Osteocyte (in vitro differentiated cells): Measurements from ENCODE around the gene SGPL1. TPM values are rescaled to one million over a fixed set of nuclear protein-coding genes. Genes with fewer than 3 reads are reported as not detected.

Experiments
- DNase-seq: peaks from one replicate; pipeline ENCODE4 v3.0.0; 2021; ENCODE audit warnings: mixed read lengths; ENCODE audit not compliant: unreplicated experiment; ENCODE audit errors: extremely low spot score
- H3K27ac Mint-ChIP-seq: one replicate; pipeline ENCODE4 v1.8.0; 2021; ENCODE audit warnings: mild to moderate bottlenecking, mixed read lengths; ENCODE audit not compliant: unreplicated experiment
- H3K27me3 Mint-ChIP-seq: one replicate; pipeline ENCODE4 v1.8.0; 2021; ENCODE audit warnings: mixed read lengths; ENCODE audit not compliant: unreplicated experiment
- H3K36me3 Mint-ChIP-seq: one replicate; pipeline ENCODE4 v1.8.0; 2021; ENCODE audit warnings: mixed read lengths; ENCODE audit not compliant: unreplicated experiment
- H3K4me1 Mint-ChIP-seq: one replicate; pipeline ENCODE4 v1.8.0; 2021; ENCODE audit warnings: mixed read lengths; ENCODE audit not compliant: unreplicated experiment
- H3K4me3 Mint-ChIP-seq: one replicate; pipeline ENCODE4 v1.8.0; 2021; ENCODE audit warnings: mild to moderate bottlenecking, moderate library complexity, mixed read lengths; ENCODE audit not compliant: unreplicated experiment
- H3K9me3 Mint-ChIP-seq: one replicate; pipeline ENCODE4 v1.8.0; 2021; ENCODE audit warnings: mixed read lengths; ENCODE audit not compliant: unreplicated experiment
- CTCF ChIP-seq: fragments of 200-600 bp; sonication (generic); IDR thresholded peaks from 2 replicates; pipeline ENCODE4 v1.5.0; 2021; ENCODE audit warnings: antibody characterized with exemption, mild to moderate bottlenecking, moderate library complexity
- total RNA-seq: library from RNA; stranded (reverse); gene quantifications from 2 replicates; pipeline ENCODE4 v1.2.1, GENCODE V29; 2021

Gene SGPL1
- total RNA-seq, 1 donor from 2014 or later, result 58.1 TPM

- no peak for DNase-seq
- Mint-ChIP-seq H3K9me3 (no peaks in the 10 kb centered on the region), H3K36me3 (peaks cover 51% of the 10 kb centered on the region), H3K4me3 (no peak overlapping the region), H3K27me3 (no peaks in the 10 kb centered on the region), H3K4me1 (peaks cover 19% of the 10 kb centered on the region), H3K27ac (peak overlapping the region; percentile 23)
- TF ChIP-seq CTCF, result no peak
Observed at GRCh38 chr10:70847659-70848360, 32.1 kb downstream of the SGPL1 start.

- Mint-ChIP-seq H3K9me3 (no peaks in the 10 kb centered on the region), H3K4me3 (no peak overlapping the region), H3K4me1 (peaks cover 18% of the 10 kb centered on the region), H3K27me3 (no peaks in the 10 kb centered on the region), H3K36me3 (peaks cover 47% of the 10 kb centered on the region), H3K27ac (peak overlapping the region; percentile 55)
- TF ChIP-seq CTCF, result no peak
- no peak for DNase-seq
Observed at GRCh38 chr10:70849582-70850016, 33.9 kb downstream of the SGPL1 start.

- Mint-ChIP-seq H3K9me3 (no peaks in the 10 kb centered on the region), H3K36me3 (peaks cover 49% of the 10 kb centered on the region), H3K4me3 (no peak overlapping the region), H3K4me1 (peaks cover 18% of the 10 kb centered on the region), H3K27me3 (no peaks in the 10 kb centered on the region), H3K27ac (peak overlapping the region; percentile 8)
- no peak for DNase-seq
- TF ChIP-seq CTCF, result no peak
Observed at GRCh38 chr10:70850097-70850496, 34.3 kb downstream of the SGPL1 start.

- H3K36me3 Mint-ChIP-seq, result peaks cover 43% of the 10 kb centered on the region
- TF ChIP-seq CTCF, result no peak
- no peak for DNase-seq
- no peaks in the 10 kb centered on the region for H3K27me3 Mint-ChIP-seq
- H3K9me3 Mint-ChIP-seq, result no peaks in the 10 kb centered on the region
- no peak overlapping the region for H3K4me3 Mint-ChIP-seq
- no peak overlapping the region for H3K27ac Mint-ChIP-seq
- peaks cover 18% of the 10 kb centered on the region for H3K4me1 Mint-ChIP-seq
Observed at GRCh38 chr10:70851597-70852475, 36.1 kb downstream of the SGPL1 start.

- TF ChIP-seq CTCF, result no peak
- no peak overlapping the region for H3K4me3 Mint-ChIP-seq
- H3K27me3 Mint-ChIP-seq, result no peaks in the 10 kb centered on the region
- no peaks in the 10 kb centered on the region for H3K9me3 Mint-ChIP-seq
- H3K27ac Mint-ChIP-seq, result peak overlapping the region; percentile 2
- no peak for DNase-seq
- H3K36me3 Mint-ChIP-seq, result peaks cover 42% of the 10 kb centered on the region
- H3K4me1 Mint-ChIP-seq, result peaks cover 14% of the 10 kb centered on the region
Observed at GRCh38 chr10:70853038-70853437, 37.3 kb downstream of the SGPL1 start.
